ENCODE measurements around the gene ATOX1.
A peak's percentile ranks its signal among the peaks of the same experiment; 100 is the strongest.

Gene ATOX1

GRCh38 chr5:151740336-151740942 is 18.0 kb downstream of the ATOX1 start:
- Histone ChIP-seq H3K4me3 (ENCODE audit: low read depth, low read length) (no peak overlapping the region), H3K4me1 (ENCODE audit: control insufficient read depth, insufficient read depth, low read length) (peaks cover 2% of the 10 kb centered on the region; the same call in 1 of the 2 replicates), H3K9me3 (ENCODE audit: control insufficient read depth, insufficient read depth, low read depth, low read length) (no peaks in the 10 kb centered on the region), H3K36me3 (ENCODE audit: control insufficient read depth in 2 of 2, insufficient read depth in 1 of 2, low read length in 2 of 2) (peaks cover 7 to 27% of the 10 kb centered on the region in 2 experiments), H3K27ac (ENCODE audit: extremely low read depth, low read depth, low read length) (no peak overlapping the region)
- TF ChIP-seq ZFHX2 (tag by site-specific recombination; conservative IDR thresholded peaks at IDR 0.05) (0 out of 2 replicates have a peak, but pooled peaks have one; percentile 27), RBAK (tag by site-specific recombination; IDR thresholded peaks at IDR 0.05) (no peak), ZNF654 (tag by site-specific recombination; IDR thresholded peaks at IDR 0.05; ENCODE audit: low read depth) (peak; percentile 47), PRDM2 (tag by site-specific recombination; IDR thresholded peaks at IDR 0.05; ENCODE audit: borderline replicate concordance) (no peak), ZNF19 (tag by site-specific recombination; IDR thresholded peaks at IDR 0.05; ENCODE audit: low read depth) (no peak), ZBTB8A (tag by site-specific recombination; IDR thresholded peaks at IDR 0.05) (no peak), PRDM4 (tag by site-specific recombination; IDR thresholded peaks at IDR 0.05) (peak; percentile 73; the same call in 1 of the 2 replicates), ZNF211 (tag by site-specific recombination; IDR thresholded peaks at IDR 0.05; ENCODE audit: low read depth) (no peak)
- TF ChIP-seq, protein P1, sequence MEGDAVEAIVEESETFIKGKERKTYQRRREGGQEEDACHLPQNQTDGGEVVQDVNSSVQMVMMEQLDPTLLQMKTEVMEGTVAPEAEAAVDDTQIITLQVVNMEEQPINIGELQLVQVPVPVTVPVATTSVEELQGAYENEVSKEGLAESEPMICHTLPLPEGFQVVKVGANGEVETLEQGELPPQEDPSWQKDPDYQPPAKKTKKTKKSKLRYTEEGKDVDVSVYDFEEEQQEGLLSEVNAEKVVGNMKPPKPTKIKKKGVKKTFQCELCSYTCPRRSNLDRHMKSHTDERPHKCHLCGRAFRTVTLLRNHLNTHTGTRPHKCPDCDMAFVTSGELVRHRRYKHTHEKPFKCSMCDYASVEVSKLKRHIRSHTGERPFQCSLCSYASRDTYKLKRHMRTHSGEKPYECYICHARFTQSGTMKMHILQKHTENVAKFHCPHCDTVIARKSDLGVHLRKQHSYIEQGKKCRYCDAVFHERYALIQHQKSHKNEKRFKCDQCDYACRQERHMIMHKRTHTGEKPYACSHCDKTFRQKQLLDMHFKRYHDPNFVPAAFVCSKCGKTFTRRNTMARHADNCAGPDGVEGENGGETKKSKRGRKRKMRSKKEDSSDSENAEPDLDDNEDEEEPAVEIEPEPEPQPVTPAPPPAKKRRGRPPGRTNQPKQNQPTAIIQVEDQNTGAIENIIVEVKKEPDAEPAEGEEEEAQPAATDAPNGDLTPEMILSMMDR (tag by site-specific recombination; IDR thresholded peaks at IDR 0.05), result peak; percentile 57; the same call in 1 of the 2 replicates
- CTCF ChIA-PET, result interaction anchor here (0.6 to 11.3 kb wide), 39 partner anchors 8 to 927 kb away, joined by 3 to 180 read pairs (median 4); partner anchors contain the start of genes G3BP1 and SLC36A1
- POLR2A ChIA-PET, result interaction anchor here (0.6 to 2.8 kb wide), 7 partner anchors 20 to 609 kb away, joined by 3 to 8 read pairs (median 3); partner anchors contain the start of gene SPARC

GRCh38 chr5:151739939-151740335 is 18.5 kb downstream of the ATOX1 start:
- ChIA-PET CTCF (interaction anchor here (0.6 to 11.3 kb wide), 33 partner anchors 9 to 926 kb away, joined by 3 to 180 read pairs (median 5); partner anchors contain the start of genes G3BP1 and SLC36A1), POLR2A (interaction anchor here (0.6 to 2.8 kb wide), 3 partner anchors 19 to 53 kb away, joined by 3 to 8 read pairs (median 3); partner anchors contain the start of gene SPARC)

More at GRCh38 chr5:151739939-151740335, 18.5 kb downstream of the ATOX1 start:
- H3K4me3 ChIP-seq (ENCODE audit: low read depth, low read length), result no peak overlapping the region
- H3K9me3 ChIP-seq (ENCODE audit: control insufficient read depth, insufficient read depth, low read depth, low read length), result no peaks in the 10 kb centered on the region
- H3K4me1 ChIP-seq (ENCODE audit: control insufficient read depth, insufficient read depth, low read length), result peaks cover 2% of the 10 kb centered on the region; the same call in 1 of the 2 replicates
- H3K36me3 ChIP-seq (ENCODE audit: control insufficient read depth in 2 of 2, insufficient read depth in 1 of 2, low read length in 2 of 2), result peaks cover 7 to 22% of the 10 kb centered on the region in 2 experiments
- TF ChIP-seq IKZF3 (tag by site-specific recombination; IDR thresholded peaks at IDR 0.05) (no peak), ZNF558 (tag by site-specific recombination; IDR thresholded peaks at IDR 0.05) (no peak), ZNF629 (tag by site-specific recombination; IDR thresholded peaks at IDR 0.05) (no peak), ZNF16 (tag by site-specific recombination; IDR thresholded peaks at IDR 0.05; ENCODE audit: low read depth) (no peak), ZNF350 (tag by site-specific recombination; IDR thresholded peaks at IDR 0.05) (no peak), ZBTB49 (tag by site-specific recombination; IDR thresholded peaks at IDR 0.05; ENCODE audit: low read depth) (no peak)
- H3K27ac ChIP-seq (ENCODE audit: extremely low read depth, low read depth, low read length), result no peak overlapping the region
